ENCODE results near the gene CYP3A4.

GRCh38 chr7:99833289-99833877 lies 49.4 kb upstream of the CYP3A4 start:
- TF ChIP-seq FOXM1 (IDR thresholded peaks at IDR 0.05; ENCODE audit: low read depth) (no peak), CTCF (IDR thresholded peaks at IDR 0.05) (no peak), POLR2AphosphoS5 (IDR thresholded peaks at IDR 0.05; ENCODE audit: low read depth, low read length) (no peak), JUND (IDR thresholded peaks at IDR 0.05) (no peak), REST (IDR thresholded peaks at IDR 0.05; ENCODE audit: low read depth, low read length) (no peak), SMC3 (IDR thresholded peaks at IDR 0.05; ENCODE audit: low read depth, low read length) (no peak), NFIC (IDR thresholded peaks at IDR 0.05; ENCODE audit: borderline replicate concordance) (no peak)
